Jurkat, Clone E6-1 (cell line): ENCODE results near the gene NTRK2.

ENCODE experiments used
- DNase-seq: peaks from one replicate; pipeline ENCODE4 v3.0.0-alpha.2; 2011; ENCODE audit warnings: low read depth, low spot score
- H3K4me3 ChIP-seq: 2 replicates; pipeline ENCODE4 v1.5.1; 2011; ENCODE audit warnings: mild to moderate bottlenecking, low read length, control low read depth, moderate library complexity

NTRK2 gene

GRCh38 chr9:84899326-84899725, 229.8 kb downstream of the NTRK2 start:
- no peak for DNase-seq
- H3K4me3 ChIP-seq: no peak overlapping the region

- H3K4me3 ChIP-seq: no peak overlapping the region
- DNase-seq: no peak
Observed at GRCh38 chr9:84900421-84900820, 230.9 kb downstream of the NTRK2 start.

GRCh38 chr9:84903963-84904362, 234.4 kb downstream of the NTRK2 start:
- H3K4me3 ChIP-seq: no peak overlapping the region
- DNase-seq: no peak

GRCh38 chr9:84916769-84917168, 247.2 kb downstream of the NTRK2 start:
- no peak overlapping the region for H3K4me3 ChIP-seq
- no peak for DNase-seq

GRCh38 chr9:84917366-84918070, 248.0 kb downstream of the NTRK2 start:
- H3K4me3 ChIP-seq: no peak overlapping the region
- no peak for DNase-seq

- H3K4me3 ChIP-seq: no peak overlapping the region
- no peak for DNase-seq
Observed at GRCh38 chr9:84919440-84919839, 249.9 kb downstream of the NTRK2 start.

GRCh38 chr9:84921175-84921574, 251.6 kb downstream of the NTRK2 start:
- no peak for DNase-seq
- H3K4me3 ChIP-seq: no peak overlapping the region

GRCh38 chr9:84922051-84922450, 252.5 kb downstream of the NTRK2 start:
- no peak overlapping the region for H3K4me3 ChIP-seq
- DNase-seq: no peak

GRCh38 chr9:84924266-84924665, 254.7 kb downstream of the NTRK2 start:
- no peak for DNase-seq
- H3K4me3 ChIP-seq: no peak overlapping the region

- no peak overlapping the region for H3K4me3 ChIP-seq
- DNase-seq: no peak
Observed at GRCh38 chr9:84925225-84925872, 255.8 kb downstream of the NTRK2 start.

GRCh38 chr9:84926793-84927192, 257.3 kb downstream of the NTRK2 start:
- no peak for DNase-seq

GRCh38 chr9:84928419-84928818, 258.9 kb downstream of the NTRK2 start:
- DNase-seq: no peak
- no peak overlapping the region for H3K4me3 ChIP-seq

More at GRCh38 chr9:84926793-84927192, 257.3 kb downstream of the NTRK2 start:
- H3K4me3 ChIP-seq: no peak overlapping the region

GRCh38 chr9:84929068-84929467, 259.5 kb downstream of the NTRK2 start:
- no peak overlapping the region for H3K4me3 ChIP-seq
- DNase-seq: no peak

GRCh38 chr9:84932915-84933527, 263.5 kb downstream of the NTRK2 start:
- no peak for DNase-seq
- H3K4me3 ChIP-seq: no peak overlapping the region

- DNase-seq: no peak
- no peak overlapping the region for H3K4me3 ChIP-seq
Observed at GRCh38 chr9:84935528-84936117, 266.1 kb downstream of the NTRK2 start.

GRCh38 chr9:84937180-84937579, 267.7 kb downstream of the NTRK2 start:
- H3K4me3 ChIP-seq: no peak overlapping the region
- no peak for DNase-seq

GRCh38 chr9:84937581-84937980, 268.1 kb downstream of the NTRK2 start:
- DNase-seq: no peak
- no peak overlapping the region for H3K4me3 ChIP-seq

GRCh38 chr9:84939774-84940173, 270.2 kb downstream of the NTRK2 start:
- no peak overlapping the region for H3K4me3 ChIP-seq
- DNase-seq: no peak

GRCh38 chr9:84940294-84940693, 270.8 kb downstream of the NTRK2 start:
- no peak for DNase-seq

GRCh38 chr9:84941792-84942191, 272.3 kb downstream of the NTRK2 start:
- no peak overlapping the region for H3K4me3 ChIP-seq
- DNase-seq: no peak

More at GRCh38 chr9:84940294-84940693, 270.8 kb downstream of the NTRK2 start:
- H3K4me3 ChIP-seq: no peak overlapping the region
